GM23338 (cell line): ENCODE results near the gene REXO5. TPM values are rescaled to one million over a fixed set of nuclear protein-coding genes. Genes with fewer than 3 reads are reported as not detected.
A peak's percentile ranks its signal among the peaks of the same experiment; 100 is the strongest.

ENCODE experiments used
- ATAC-seq: fragments of 200-7000 bp; cut with Tn5 transposase; 3 replicates; pipeline ENCODE4 v1.9.1; 2020
- DNase-seq: peaks from one replicate; pipeline ENCODE4 v3.0.0-alpha.2; 2015; ENCODE audit warnings: low spot score
- H2AFZ ChIP-seq: fragments of 200-600 bp; sonication (generic); 2 replicates; pipeline ENCODE4 v1.8.0; 2016; ENCODE audit warnings: antibody characterized with exemption, mild to moderate bottlenecking, moderate library complexity
- H3F3A ChIP-seq: fragments of 200-600 bp; sonication (generic); replicated peaks from 2 replicates; pipeline ENCODE4 v1.8.0; 2017; ENCODE audit warnings: antibody characterized with exemption, mixed run types, low read depth
- H3K27ac ChIP-seq: fragments of 200-600 bp; sonication (generic); 2 replicates; pipeline ENCODE4 v1.6.1; 2016; ENCODE audit warnings: low read depth
- H3K27me3 ChIP-seq: fragments of 200-600 bp; sonication (generic); 2 replicates; pipeline ENCODE4 v1.8.0; 2016; ENCODE audit warnings: mild to moderate bottlenecking, mixed run types, moderate library complexity; ENCODE audit not compliant: insufficient read depth
- H3K36me3 ChIP-seq: fragments of 200-600 bp; sonication (generic); 2 replicates; pipeline ENCODE4 v1.8.0; 2016; ENCODE audit warnings: mild to moderate bottlenecking; ENCODE audit not compliant: insufficient read depth
- H3K4me1 ChIP-seq: fragments of 200-600 bp; sonication (generic); 2 replicates; pipeline ENCODE4 v1.8.0; 2016; ENCODE audit warnings: mild to moderate bottlenecking, moderate library complexity; ENCODE audit not compliant: insufficient read depth
- H3K4me2 ChIP-seq: fragments of 200-600 bp; sonication (generic); 2 replicates; pipeline ENCODE4 v1.7.1; 2017; ENCODE audit warnings: mixed run types
- H3K4me3 ChIP-seq: fragments of 200-600 bp; sonication (generic); 2 replicates; pipeline ENCODE4 v1.6.1; 2016; ENCODE audit warnings: mixed run types
- H3K79me2 ChIP-seq: fragments of 200-600 bp; sonication (generic); replicated peaks from 2 replicates; pipeline ENCODE4 v1.8.0; 2017; ENCODE audit warnings: mild to moderate bottlenecking; ENCODE audit not compliant: insufficient read depth
- H3K9me2 ChIP-seq: fragments of 200-600 bp; sonication (generic); 2 replicates; pipeline ENCODE4 v1.8.0; 2017; ENCODE audit not compliant: insufficient read depth
- H4K20me1 ChIP-seq: fragments of 200-600 bp; sonication (generic); replicated peaks from 2 replicates; pipeline ENCODE4 v1.8.0; 2017; ENCODE audit warnings: mild to moderate bottlenecking; ENCODE audit not compliant: insufficient read depth
- H3K27ac Mint-ChIP-seq: 2 replicates; pipeline ENCODE4 v1.8.0; 2020; ENCODE audit warnings: inconsistent platforms, mild to moderate bottlenecking, moderate library complexity, mixed read lengths
- H3K27me3 Mint-ChIP-seq: 3 replicates; pipeline ENCODE4 v1.8.0; 2022; ENCODE audit warnings: low read depth, mild to moderate bottlenecking, moderate library complexity, mixed read lengths, inconsistent platforms; ENCODE audit not compliant: insufficient read depth, poor library complexity
- H3K36me3 Mint-ChIP-seq: 3 replicates; pipeline ENCODE4 v1.8.0; 2021; ENCODE audit warnings: low read depth, mild to moderate bottlenecking, inconsistent platforms, moderate library complexity, mixed read lengths
- H3K4me1 Mint-ChIP-seq: 3 replicates; pipeline ENCODE4 v1.8.0; 2020; ENCODE audit warnings: mild to moderate bottlenecking, inconsistent platforms, mixed read lengths
- H3K4me3 Mint-ChIP-seq: 3 replicates; pipeline ENCODE4 v1.8.0; 2021; ENCODE audit warnings: moderate library complexity, mild to moderate bottlenecking, inconsistent platforms, mixed read lengths
- H3K9me3 Mint-ChIP-seq: 3 replicates; pipeline ENCODE4 v1.8.0; 2020; ENCODE audit warnings: moderate library complexity, mild to moderate bottlenecking, inconsistent platforms, mixed read lengths
- CREB1 ChIP-seq: fragments of 250-450 bp; sonication (Bioruptor Pico); IDR thresholded peaks from 2 replicates; pipeline ENCODE4 v1.5.0; 2020; ENCODE audit warnings: low read depth, mild to moderate bottlenecking, moderate library complexity
- EZH2phosphoT487 ChIP-seq: fragments of 200-600 bp; sonication (generic); IDR thresholded peaks from one replicate; pipeline ENCODE4 v1.8.1; 2018; ENCODE audit warnings: antibody characterized with exemption; ENCODE audit not compliant: unreplicated experiment
- POLR2AphosphoS5 ChIP-seq: IDR thresholded peaks from 2 replicates; pipeline ENCODE4 v1.6.1; 2016; ENCODE audit warnings: antibody characterized with exemption, low read depth
- STAT1 ChIP-seq: IDR thresholded peaks from one replicate; pipeline ENCODE4 v1.6.1; 2016; ENCODE audit warnings: antibody characterized with exemption; ENCODE audit not compliant: unreplicated experiment
- ZNF331 ChIP-seq: fragments of 250-450 bp; sonication (Bioruptor Pico); IDR thresholded peaks from 2 replicates; pipeline ENCODE4 v1.5.0; 2020; ENCODE audit warnings: low read depth, mild to moderate bottlenecking, moderate library complexity
- polyA plus RNA-seq: library from polyadenylated mRNA; unstranded; fragments of >200 nt; fragmentation: Nextera tagmentation; extraction: Ambion mirVana; gene quantifications from 2 replicates; pipeline ENCODE4 v1.2.1, GENCODE V29; 2016
- total RNA-seq: library from RNA; depleted of rRNA; stranded (reverse); fragments of >200 nt; shearing (Covaris generic); gene quantifications from 2 replicates; pipeline ENCODE4 v1.2.3, GENCODE V29; 2014
- TF ChIP-seq, protein P1 (sequence below): fragments of 250-450 bp; sonication (Bioruptor Pico); IDR thresholded peaks from 2 replicates; pipeline ENCODE4 v1.5.0; 2020; ENCODE audit warnings: mild to moderate bottlenecking, moderate library complexity

REXO5 gene
- total and polyA plus RNA-seq, 2 experiments from 2014 or later: 6.5 to 6.9 TPM

DNA sequence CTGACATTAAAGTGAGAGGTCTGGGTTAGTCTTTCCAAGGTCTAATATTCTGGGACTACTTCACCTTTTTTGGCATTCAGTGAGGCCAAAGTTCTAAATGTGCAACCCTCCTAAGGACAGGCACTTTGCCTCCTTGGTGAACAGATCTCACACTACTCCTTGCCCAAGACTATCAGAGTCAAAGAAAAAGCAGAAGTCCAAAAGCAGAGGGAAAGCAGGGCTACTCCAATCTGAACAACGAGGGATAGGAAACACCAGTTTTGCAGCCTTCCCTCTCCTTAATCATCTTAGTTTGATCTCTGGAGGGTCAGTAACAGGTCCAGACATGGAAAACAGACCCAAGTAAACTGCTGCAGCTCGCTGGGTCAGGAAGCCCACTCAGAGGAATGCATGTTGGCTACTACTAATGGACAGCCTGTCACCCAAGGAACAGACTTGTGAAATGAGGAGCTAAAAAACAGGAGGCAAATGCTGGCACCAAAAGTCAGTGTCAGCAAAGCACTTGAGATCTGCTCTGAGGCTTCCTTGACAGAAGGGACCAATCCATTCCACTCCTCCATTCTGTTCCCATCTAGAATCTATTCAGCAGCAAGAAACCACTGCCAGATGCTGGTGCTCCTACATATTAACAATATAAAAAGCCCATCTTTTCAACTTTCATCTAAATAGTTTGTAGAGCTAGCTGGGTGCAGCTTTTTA is 63.9 kb downstream of the REXO5 start:
- no peak overlapping the region for H3K4me3 Mint-ChIP-seq
- Histone ChIP-seq H3F3A (no peaks in the 10 kb centered on the region), H3K9me2 (no peaks in the 10 kb centered on the region; the same call in 1 of the 2 replicates), H3K4me3 (no peak overlapping the region), H3K4me2 (no peak overlapping the region), H3K79me2 (peaks cover 95% of the 10 kb centered on the region), H3K4me1 (peaks cover 17% of the 10 kb centered on the region), H4K20me1 (peaks cover 15% of the 10 kb centered on the region), H3K27ac (no peak overlapping the region), H2AFZ (no peak overlapping the region), H3K27me3 (no peaks in the 10 kb centered on the region), H3K36me3 (no peaks in the 10 kb centered on the region)
- peaks cover 3% of the 10 kb centered on the region for H3K27me3 Mint-ChIP-seq
- DNase-seq (no peak), ATAC-seq (no peak)
- H3K27ac Mint-ChIP-seq: no peak overlapping the region; the same call in 1 of the 2 replicates
- TF ChIP-seq CREB1 (CRISPR knock-in tag) (no peak), POLR2AphosphoS5 (no peak), ZNF331 (no peak), EZH2phosphoT487 (no peak), STAT1 (no peak)
- no peaks in the 10 kb centered on the region for H3K9me3 Mint-ChIP-seq
- peaks cover 6% of the 10 kb centered on the region for H3K36me3 Mint-ChIP-seq
- peaks cover 46% of the 10 kb centered on the region for H3K4me1 Mint-ChIP-seq

DNA sequence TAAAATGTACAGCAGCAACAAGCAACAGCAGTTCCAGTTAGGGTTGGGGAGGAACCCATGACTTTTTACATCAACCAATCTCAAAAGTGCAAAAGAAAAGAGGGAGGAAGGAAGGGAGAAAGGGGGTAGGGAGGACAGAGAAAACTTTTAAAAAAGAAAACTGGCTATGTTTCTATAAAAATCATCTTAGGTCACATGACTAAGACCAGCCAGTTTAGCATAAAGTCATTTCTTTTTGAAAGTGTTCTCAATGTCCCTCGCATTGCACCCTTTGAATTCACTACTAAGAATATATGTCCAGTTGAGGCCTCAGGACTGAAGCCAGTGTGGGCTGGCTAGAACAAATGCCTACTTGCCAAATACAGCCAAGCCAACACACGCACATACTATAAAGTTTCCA is 64.9 kb downstream of the REXO5 start:
- Histone ChIP-seq H3F3A (no peaks in the 10 kb centered on the region), H4K20me1 (peaks cover 18% of the 10 kb centered on the region), H3K27ac (no peak overlapping the region), H3K9me2 (no peaks in the 10 kb centered on the region; the same call in 1 of the 2 replicates), H3K27me3 (no peaks in the 10 kb centered on the region), H3K36me3 (no peaks in the 10 kb centered on the region), H3K4me3 (no peak overlapping the region), H2AFZ (no peak overlapping the region), H3K4me1 (peaks cover 16% of the 10 kb centered on the region; the same call in 1 of the 2 replicates), H3K4me2 (no peak overlapping the region), H3K79me2 (peaks cover 94% of the 10 kb centered on the region)
- peaks cover 3% of the 10 kb centered on the region for H3K27me3 Mint-ChIP-seq
- no peak for TF ChIP-seq POLR2AphosphoS5
- H3K9me3 Mint-ChIP-seq: no peaks in the 10 kb centered on the region
- peaks cover 42% of the 10 kb centered on the region for H3K4me1 Mint-ChIP-seq
- DNase-seq: no peak
- no peak for ATAC-seq
- H3K27ac Mint-ChIP-seq: no peak overlapping the region
- no peak overlapping the region for H3K4me3 Mint-ChIP-seq
- H3K36me3 Mint-ChIP-seq: peaks cover 6% of the 10 kb centered on the region

DNA sequence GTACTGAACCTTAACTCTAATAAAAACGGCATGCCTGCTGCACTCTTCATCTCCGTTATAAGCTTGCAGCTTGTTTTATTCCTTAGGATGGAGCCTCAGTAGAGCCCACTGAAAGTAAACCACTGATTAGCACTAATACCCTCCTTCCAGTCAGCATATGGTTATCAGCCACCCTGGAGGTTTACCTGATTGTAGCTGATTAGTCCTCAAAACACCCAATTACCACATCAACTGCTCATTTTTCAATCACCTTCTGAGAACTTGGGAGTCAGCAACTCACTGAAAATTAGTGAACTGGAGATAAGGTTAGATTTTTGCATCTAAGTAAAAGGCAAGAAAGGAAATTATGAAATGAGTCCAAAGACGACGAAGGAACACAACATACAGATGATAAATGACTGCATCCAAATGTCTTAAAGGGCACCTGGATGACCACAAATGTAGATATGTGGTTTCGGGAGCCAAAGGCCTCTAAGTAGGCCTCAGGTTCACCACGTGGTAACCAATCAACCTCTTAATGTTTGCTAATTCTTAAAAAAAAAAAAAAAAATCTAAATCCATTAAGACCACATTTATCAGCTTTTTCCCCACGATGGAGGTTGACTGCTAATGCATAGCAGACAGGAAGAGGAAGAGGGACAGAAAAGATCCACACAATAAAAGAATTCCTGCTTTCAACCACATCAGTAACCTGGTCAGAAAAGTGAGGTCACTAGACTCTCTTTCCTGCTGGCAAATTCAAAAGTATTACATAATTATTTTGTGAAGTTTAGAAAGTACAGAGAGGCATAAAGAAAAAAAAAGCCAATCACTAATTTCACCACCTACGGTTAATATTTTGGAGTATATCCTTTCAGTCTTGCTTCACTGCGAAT is 65.9 kb downstream of the REXO5 start:
- H3K27me3 ChIP-seq: no peaks in the 10 kb centered on the region
- peaks cover under 1% of the 10 kb centered on the region for H3K27me3 Mint-ChIP-seq
- H3F3A ChIP-seq: no peaks in the 10 kb centered on the region
- peaks cover 10% of the 10 kb centered on the region; the same call in 1 of the 2 replicates for H3K4me1 ChIP-seq
- H3K27ac Mint-ChIP-seq: no peak overlapping the region
- H4K20me1 ChIP-seq: peaks cover 18% of the 10 kb centered on the region
- H3K36me3 Mint-ChIP-seq: peaks cover 4% of the 10 kb centered on the region; the same call in 1 of the 3 replicates
- H3K9me3 Mint-ChIP-seq: no peaks in the 10 kb centered on the region
- H2AFZ ChIP-seq: no peak overlapping the region
- ATAC-seq (no peak), DNase-seq (no peak)
- H3K4me1 Mint-ChIP-seq: peaks cover 32% of the 10 kb centered on the region
- H3K4me3 ChIP-seq: no peak overlapping the region
- H3K79me2 ChIP-seq: peaks cover 94% of the 10 kb centered on the region
- peak overlapping the region; percentile 57 for H3K27ac ChIP-seq
- no peaks in the 10 kb centered on the region for H3K36me3 ChIP-seq
- H3K4me3 Mint-ChIP-seq: no peak overlapping the region
- no peaks in the 10 kb centered on the region; the same call in 1 of the 2 replicates for H3K9me2 ChIP-seq
- no peak overlapping the region for H3K4me2 ChIP-seq
- TF ChIP-seq, protein P1, sequence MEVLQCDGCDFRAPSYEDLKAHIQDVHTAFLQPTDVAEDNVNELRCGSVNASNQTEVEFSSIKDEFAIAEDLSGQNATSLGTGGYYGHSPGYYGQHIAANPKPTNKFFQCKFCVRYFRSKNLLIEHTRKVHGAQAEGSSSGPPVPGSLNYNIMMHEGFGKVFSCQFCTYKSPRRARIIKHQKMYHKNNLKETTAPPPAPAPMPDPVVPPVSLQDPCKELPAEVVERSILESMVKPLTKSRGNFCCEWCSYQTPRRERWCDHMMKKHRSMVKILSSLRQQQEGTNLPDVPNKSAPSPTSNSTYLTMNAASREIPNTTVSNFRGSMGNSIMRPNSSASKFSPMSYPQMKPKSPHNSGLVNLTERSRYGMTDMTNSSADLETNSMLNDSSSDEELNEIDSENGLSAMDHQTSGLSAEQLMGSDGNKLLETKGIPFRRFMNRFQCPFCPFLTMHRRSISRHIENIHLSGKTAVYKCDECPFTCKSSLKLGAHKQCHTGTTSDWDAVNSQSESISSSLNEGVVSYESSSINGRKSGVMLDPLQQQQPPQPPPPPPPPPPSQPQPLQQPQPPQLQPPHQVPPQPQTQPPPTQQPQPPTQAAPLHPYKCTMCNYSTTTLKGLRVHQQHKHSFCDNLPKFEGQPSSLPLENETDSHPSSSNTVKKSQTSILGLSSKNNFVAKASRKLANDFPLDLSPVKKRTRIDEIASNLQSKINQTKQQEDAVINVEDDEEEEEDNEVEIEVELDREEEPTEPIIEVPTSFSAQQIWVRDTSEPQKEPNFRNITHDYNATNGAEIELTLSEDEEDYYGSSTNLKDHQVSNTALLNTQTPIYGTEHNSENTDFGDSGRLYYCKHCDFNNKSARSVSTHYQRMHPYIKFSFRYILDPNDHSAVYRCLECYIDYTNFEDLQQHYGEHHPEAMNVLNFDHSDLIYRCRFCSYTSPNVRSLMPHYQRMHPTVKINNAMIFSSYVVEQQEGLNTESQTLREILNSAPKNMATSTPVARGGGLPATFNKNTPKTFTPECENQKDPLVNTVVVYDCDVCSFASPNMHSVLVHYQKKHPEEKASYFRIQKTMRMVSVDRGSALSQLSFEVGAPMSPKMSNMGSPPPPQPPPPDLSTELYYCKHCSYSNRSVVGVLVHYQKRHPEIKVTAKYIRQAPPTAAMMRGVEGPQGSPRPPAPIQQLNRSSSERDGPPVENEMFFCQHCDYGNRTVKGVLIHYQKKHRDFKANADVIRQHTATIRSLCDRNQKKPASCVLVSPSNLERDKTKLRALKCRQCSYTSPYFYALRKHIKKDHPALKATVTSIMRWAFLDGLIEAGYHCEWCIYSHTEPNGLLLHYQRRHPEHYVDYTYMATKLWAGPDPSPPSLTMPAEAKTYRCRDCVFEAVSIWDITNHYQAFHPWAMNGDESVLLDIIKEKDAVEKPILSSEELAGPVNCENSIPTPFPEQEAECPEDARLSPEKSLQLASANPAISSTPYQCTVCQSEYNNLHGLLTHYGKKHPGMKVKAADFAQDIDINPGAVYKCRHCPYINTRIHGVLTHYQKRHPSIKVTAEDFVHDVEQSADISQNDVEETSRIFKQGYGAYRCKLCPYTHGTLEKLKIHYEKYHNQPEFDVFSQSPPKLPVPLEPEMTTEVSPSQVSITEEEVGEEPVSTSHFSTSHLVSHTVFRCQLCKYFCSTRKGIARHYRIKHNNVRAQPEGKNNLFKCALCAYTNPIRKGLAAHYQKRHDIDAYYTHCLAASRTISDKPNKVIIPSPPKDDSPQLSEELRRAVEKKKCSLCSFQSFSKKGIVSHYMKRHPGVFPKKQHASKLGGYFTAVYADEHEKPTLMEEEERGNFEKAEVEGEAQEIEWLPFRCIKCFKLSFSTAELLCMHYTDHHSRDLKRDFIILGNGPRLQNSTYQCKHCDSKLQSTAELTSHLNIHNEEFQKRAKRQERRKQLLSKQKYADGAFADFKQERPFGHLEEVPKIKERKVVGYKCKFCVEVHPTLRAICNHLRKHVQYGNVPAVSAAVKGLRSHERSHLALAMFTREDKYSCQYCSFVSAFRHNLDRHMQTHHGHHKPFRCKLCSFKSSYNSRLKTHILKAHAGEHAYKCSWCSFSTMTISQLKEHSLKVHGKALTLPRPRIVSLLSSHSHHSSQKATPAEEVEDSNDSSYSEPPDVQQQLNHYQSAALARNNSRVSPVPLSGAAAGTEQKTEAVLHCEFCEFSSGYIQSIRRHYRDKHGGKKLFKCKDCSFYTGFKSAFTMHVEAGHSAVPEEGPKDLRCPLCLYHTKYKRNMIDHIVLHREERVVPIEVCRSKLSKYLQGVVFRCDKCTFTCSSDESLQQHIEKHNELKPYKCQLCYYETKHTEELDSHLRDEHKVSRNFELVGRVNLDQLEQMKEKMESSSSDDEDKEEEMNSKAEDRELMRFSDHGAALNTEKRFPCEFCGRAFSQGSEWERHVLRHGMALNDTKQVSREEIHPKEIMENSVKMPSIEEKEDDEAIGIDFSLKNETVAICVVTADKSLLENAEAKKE (CRISPR knock-in tag): no peak
